ENCODE data around the gene COMMD6. TPM values are rescaled to one million over a fixed set of nuclear protein-coding genes. Genes with fewer than 3 reads are reported as not detected.

The COMMD6 gene
- total and polyA plus RNA-seq, 2 of the 13 experiments (the other 11 are each of a cell fraction or from before 2014, with no cell fraction given), result 97.0 to 164 TPM

DNA sequence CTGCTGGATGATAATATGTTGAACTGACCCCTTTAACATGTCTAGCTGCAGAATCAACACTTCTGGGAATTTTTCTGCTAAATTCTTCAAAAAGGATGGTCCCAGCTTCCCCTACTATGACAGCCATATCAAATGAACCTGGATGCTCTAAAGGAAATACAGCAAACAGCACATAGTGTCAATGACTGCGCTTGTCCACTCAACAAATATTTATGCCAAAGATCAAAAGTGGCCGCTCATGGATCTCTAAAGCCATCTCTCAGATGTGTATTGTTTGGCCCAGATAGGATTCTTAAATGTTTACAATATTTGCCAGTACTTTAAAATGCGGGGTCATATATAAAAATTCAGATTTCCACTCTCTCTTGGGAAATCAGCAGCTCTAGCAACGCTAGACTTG is 59.0 kb downstream of the COMMD6 start (continued):
- TF ChIP-seq, protein P1, sequence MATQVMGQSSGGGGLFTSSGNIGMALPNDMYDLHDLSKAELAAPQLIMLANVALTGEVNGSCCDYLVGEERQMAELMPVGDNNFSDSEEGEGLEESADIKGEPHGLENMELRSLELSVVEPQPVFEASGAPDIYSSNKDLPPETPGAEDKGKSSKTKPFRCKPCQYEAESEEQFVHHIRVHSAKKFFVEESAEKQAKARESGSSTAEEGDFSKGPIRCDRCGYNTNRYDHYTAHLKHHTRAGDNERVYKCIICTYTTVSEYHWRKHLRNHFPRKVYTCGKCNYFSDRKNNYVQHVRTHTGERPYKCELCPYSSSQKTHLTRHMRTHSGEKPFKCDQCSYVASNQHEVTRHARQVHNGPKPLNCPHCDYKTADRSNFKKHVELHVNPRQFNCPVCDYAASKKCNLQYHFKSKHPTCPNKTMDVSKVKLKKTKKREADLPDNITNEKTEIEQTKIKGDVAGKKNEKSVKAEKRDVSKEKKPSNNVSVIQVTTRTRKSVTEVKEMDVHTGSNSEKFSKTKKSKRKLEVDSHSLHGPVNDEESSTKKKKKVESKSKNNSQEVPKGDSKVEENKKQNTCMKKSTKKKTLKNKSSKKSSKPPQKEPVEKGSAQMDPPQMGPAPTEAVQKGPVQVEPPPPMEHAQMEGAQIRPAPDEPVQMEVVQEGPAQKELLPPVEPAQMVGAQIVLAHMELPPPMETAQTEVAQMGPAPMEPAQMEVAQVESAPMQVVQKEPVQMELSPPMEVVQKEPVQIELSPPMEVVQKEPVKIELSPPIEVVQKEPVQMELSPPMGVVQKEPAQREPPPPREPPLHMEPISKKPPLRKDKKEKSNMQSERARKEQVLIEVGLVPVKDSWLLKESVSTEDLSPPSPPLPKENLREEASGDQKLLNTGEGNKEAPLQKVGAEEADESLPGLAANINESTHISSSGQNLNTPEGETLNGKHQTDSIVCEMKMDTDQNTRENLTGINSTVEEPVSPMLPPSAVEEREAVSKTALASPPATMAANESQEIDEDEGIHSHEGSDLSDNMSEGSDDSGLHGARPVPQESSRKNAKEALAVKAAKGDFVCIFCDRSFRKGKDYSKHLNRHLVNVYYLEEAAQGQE (IDR thresholded peaks at IDR 0.05; ENCODE audit: borderline replicate concordance in 1 of 2, low read depth in 1 of 2, low read length in 2 of 2), result 0 out of 4 replicates have a peak, but pooled peaks of 1 of the 2 experiments have one; percentile 14
- TF ChIP-seq ZNF256 (CRISPR knock-in tag; conservative IDR thresholded peaks at IDR 0.05) (no peak), BCL6 (CRISPR knock-in tag; IDR thresholded peaks at IDR 0.05) (peak; percentile 80), PPARG (CRISPR knock-in tag; conservative IDR thresholded peaks at IDR 0.05) (0 out of 2 replicates have a peak, but pooled peaks have one; percentile 31), RXRA (CRISPR knock-in tag; IDR thresholded peaks at IDR 0.05) (peak; percentile 27; the same call in 1 of the 2 replicates), EP300 (IDR thresholded peaks at IDR 0.05; ENCODE audit: low read depth in 2 of 2, low read length in 2 of 2) (peak in 1 of 2 experiments; percentile 84; a peak in 2 of 4 replicates), EP300 (CRISPR knock-in tag; IDR thresholded peaks at IDR 0.05; ENCODE audit: borderline replicate concordance) (peak; percentile 52; the same call in 1 of the 2 replicates), SOX6 (IDR thresholded peaks at IDR 0.05) (no peak), SOX6 (CRISPR knock-in tag; IDR thresholded peaks at IDR 0.05) (peak; percentile 91), HDAC1 (CRISPR knock-in tag; IDR thresholded peaks at IDR 0.05) (peak; percentile 64; the same call in 1 of the 2 replicates), FOXA3 (CRISPR knock-in tag; IDR thresholded peaks at IDR 0.05) (peak; percentile 84), GATAD2A (CRISPR knock-in tag; IDR thresholded peaks at IDR 0.05) (peak; percentile 78), ZNF530 (CRISPR knock-in tag; IDR thresholded peaks at IDR 0.05; ENCODE audit: low read depth) (no peak), FOXJ3 (CRISPR knock-in tag; IDR thresholded peaks at IDR 0.05; ENCODE audit: borderline replicate concordance) (peak; percentile 59; the same call in 1 of the 2 replicates), KAT8 (CRISPR knock-in tag; IDR thresholded peaks at IDR 0.05) (0 out of 2 replicates have a peak, but pooled peaks have one; percentile 28), ZNF75D (CRISPR knock-in tag; IDR thresholded peaks at IDR 0.05; ENCODE audit: borderline replicate concordance) (no peak)
- TF ChIP-seq, protein P2, sequence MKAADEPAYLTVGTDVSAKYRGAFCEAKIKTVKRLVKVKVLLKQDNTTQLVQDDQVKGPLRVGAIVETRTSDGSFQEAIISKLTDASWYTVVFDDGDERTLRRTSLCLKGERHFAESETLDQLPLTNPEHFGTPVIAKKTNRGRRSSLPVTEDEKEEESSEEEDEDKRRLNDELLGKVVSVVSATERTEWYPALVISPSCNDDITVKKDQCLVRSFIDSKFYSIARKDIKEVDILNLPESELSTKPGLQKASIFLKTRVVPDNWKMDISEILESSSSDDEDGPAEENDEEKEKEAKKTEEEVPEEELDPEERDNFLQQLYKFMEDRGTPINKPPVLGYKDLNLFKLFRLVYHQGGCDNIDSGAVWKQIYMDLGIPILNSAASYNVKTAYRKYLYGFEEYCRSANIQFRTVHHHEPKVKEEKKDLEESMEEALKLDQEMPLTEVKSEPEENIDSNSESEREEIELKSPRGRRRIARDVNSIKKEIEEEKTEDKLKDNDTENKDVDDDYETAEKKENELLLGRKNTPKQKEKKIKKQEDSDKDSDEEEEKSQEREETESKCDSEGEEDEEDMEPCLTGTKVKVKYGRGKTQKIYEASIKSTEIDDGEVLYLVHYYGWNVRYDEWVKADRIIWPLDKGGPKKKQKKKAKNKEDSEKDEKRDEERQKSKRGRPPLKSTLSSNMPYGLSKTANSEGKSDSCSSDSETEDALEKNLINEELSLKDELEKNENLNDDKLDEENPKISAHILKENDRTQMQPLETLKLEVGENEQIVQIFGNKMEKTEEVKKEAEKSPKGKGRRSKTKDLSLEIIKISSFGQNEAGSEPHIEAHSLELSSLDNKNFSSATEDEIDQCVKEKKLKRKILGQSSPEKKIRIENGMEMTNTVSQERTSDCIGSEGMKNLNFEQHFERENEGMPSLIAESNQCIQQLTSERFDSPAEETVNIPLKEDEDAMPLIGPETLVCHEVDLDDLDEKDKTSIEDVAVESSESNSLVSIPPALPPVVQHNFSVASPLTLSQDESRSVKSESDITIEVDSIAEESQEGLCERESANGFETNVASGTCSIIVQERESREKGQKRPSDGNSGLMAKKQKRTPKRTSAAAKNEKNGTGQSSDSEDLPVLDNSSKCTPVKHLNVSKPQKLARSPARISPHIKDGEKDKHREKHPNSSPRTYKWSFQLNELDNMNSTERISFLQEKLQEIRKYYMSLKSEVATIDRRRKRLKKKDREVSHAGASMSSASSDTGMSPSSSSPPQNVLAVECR (CRISPR knock-in tag; IDR thresholded peaks at IDR 0.05; ENCODE audit: borderline replicate concordance), result no peak
- TF ChIP-seq, protein P3, sequence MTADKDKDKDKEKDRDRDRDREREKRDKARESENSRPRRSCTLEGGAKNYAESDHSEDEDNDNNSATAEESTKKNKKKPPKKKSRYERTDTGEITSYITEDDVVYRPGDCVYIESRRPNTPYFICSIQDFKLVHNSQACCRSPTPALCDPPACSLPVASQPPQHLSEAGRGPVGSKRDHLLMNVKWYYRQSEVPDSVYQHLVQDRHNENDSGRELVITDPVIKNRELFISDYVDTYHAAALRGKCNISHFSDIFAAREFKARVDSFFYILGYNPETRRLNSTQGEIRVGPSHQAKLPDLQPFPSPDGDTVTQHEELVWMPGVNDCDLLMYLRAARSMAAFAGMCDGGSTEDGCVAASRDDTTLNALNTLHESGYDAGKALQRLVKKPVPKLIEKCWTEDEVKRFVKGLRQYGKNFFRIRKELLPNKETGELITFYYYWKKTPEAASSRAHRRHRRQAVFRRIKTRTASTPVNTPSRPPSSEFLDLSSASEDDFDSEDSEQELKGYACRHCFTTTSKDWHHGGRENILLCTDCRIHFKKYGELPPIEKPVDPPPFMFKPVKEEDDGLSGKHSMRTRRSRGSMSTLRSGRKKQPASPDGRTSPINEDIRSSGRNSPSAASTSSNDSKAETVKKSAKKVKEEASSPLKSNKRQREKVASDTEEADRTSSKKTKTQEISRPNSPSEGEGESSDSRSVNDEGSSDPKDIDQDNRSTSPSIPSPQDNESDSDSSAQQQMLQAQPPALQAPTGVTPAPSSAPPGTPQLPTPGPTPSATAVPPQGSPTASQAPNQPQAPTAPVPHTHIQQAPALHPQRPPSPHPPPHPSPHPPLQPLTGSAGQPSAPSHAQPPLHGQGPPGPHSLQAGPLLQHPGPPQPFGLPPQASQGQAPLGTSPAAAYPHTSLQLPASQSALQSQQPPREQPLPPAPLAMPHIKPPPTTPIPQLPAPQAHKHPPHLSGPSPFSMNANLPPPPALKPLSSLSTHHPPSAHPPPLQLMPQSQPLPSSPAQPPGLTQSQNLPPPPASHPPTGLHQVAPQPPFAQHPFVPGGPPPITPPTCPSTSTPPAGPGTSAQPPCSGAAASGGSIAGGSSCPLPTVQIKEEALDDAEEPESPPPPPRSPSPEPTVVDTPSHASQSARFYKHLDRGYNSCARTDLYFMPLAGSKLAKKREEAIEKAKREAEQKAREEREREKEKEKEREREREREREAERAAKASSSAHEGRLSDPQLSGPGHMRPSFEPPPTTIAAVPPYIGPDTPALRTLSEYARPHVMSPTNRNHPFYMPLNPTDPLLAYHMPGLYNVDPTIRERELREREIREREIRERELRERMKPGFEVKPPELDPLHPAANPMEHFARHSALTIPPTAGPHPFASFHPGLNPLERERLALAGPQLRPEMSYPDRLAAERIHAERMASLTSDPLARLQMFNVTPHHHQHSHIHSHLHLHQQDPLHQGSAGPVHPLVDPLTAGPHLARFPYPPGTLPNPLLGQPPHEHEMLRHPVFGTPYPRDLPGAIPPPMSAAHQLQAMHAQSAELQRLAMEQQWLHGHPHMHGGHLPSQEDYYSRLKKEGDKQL (CRISPR knock-in tag; IDR thresholded peaks at IDR 0.05; ENCODE audit: low read depth), result 0 out of 2 replicates have a peak, but pooled peaks have one; percentile 28

All from HepG2 (cell line).